ENCODE results near the gene DHFR. TPM values are rescaled to one million over a fixed set of nuclear protein-coding genes. Genes with fewer than 3 reads are reported as not detected.
A peak's percentile ranks its signal among the peaks of the same experiment; 100 is the strongest.
"Not testable (repeated sequence)": the region's sequence is repeated elsewhere in the genome, so short reads cannot be mapped to it uniquely, and the experiment has no call there.

Gene DHFR
- total RNA-seq, 4 donors from 2014 or later: 5.6 to 12.8 (median 11.5) TPM

DNA sequence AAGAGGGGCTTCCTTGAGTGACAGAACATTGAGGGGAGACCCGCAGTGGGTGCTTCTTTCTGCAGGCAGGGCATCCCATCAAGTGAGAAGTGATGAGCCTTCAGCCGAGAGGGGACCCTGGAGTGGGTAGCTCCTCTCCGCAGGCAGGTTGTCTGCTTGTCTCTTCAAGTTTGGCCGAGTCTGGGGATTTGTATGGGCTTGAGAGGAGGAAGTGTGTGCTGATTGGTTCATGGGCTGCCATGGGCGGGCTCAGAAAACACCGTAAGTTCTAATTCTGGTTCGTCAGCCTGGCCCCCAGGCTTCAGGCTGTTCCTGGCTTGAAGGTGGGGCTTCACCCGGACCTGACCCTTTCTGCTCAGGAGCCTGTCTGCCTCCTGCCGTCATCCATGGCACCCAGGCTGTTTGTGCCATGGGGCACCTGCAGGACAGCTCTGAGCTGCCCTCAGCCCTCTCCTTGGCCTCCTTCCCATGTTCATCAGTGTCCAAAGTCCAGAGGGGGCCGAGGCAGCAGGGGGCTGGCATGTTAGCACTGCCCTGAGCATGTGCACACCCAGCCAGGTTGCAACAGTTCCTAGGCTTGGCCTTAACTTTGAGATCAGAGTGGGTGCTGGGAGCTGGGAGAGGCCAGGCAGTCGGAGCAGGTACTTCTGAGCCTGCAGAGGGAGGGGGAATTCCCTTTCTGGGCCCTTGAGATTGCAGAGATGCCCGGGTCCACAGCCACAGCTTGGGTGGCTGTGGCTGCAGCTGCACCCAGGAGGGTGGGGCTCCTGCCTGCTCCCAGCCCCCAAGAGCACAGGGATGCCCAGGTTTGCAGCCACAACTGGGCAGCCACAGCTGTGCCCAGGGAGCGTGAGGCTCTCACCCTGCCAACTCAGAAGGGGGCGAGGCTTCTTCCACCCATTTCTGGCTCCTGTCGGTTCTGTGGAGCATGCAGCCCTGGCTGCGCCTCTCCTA is 13.5 kb upstream of the DHFR start:
- no peak overlapping the region for H3K27ac ChIP-seq
- H3K9me3 ChIP-seq: no peaks in the 10 kb centered on the region
- H3K4me1 ChIP-seq: peaks cover 0 to 8% of the 10 kb centered on the region in 2 donors
- WGBS, 2 donors: 84 to 86% methylated on average over 10 to 12 of the region's 16 CpGs
- TF ChIP-seq, protein P1, sequence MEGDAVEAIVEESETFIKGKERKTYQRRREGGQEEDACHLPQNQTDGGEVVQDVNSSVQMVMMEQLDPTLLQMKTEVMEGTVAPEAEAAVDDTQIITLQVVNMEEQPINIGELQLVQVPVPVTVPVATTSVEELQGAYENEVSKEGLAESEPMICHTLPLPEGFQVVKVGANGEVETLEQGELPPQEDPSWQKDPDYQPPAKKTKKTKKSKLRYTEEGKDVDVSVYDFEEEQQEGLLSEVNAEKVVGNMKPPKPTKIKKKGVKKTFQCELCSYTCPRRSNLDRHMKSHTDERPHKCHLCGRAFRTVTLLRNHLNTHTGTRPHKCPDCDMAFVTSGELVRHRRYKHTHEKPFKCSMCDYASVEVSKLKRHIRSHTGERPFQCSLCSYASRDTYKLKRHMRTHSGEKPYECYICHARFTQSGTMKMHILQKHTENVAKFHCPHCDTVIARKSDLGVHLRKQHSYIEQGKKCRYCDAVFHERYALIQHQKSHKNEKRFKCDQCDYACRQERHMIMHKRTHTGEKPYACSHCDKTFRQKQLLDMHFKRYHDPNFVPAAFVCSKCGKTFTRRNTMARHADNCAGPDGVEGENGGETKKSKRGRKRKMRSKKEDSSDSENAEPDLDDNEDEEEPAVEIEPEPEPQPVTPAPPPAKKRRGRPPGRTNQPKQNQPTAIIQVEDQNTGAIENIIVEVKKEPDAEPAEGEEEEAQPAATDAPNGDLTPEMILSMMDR (IDR thresholded peaks at IDR 0.05): no peak
- no peak for TF ChIP-seq POLR2A (IDR thresholded peaks at IDR 0.05)
- no peak overlapping the region for H3K4me3 ChIP-seq (replicated peaks in 1 of 3)
- intact Hi-C loops (cut with DNase I): no loop called here
- H3K36me3 ChIP-seq: peaks cover 0 to 9% of the 10 kb centered on the region in 2 donors
- no peaks in the 10 kb centered on the region for H3K27me3 ChIP-seq
- peak; percentile 80 to 92 for DNase-seq

GRCh38 chr5:80667384-80667783 is 12.6 kb upstream of the DHFR start:
- no peak for TF ChIP-seq POLR2A (IDR thresholded peaks at IDR 0.05)
- Histone ChIP-seq H3K27me3 (no peaks in the 10 kb centered on the region), H3K36me3 (peaks cover 0 to 6% of the 10 kb centered on the region in 2 donors), H3K9me3 (no peaks in the 10 kb centered on the region), H3K4me3 (replicated peaks in 1 of 3) (no peak overlapping the region), H3K27ac (no peak overlapping the region), H3K4me1 (peaks cover 0 to 8% of the 10 kb centered on the region in 2 donors)
- intact Hi-C loops (cut with DNase I): no loop called here
- WGBS, 2 donors: 74 to 89% methylated on average over 8 of the region's 8 CpGs
- no peak for DNase-seq

DNA sequence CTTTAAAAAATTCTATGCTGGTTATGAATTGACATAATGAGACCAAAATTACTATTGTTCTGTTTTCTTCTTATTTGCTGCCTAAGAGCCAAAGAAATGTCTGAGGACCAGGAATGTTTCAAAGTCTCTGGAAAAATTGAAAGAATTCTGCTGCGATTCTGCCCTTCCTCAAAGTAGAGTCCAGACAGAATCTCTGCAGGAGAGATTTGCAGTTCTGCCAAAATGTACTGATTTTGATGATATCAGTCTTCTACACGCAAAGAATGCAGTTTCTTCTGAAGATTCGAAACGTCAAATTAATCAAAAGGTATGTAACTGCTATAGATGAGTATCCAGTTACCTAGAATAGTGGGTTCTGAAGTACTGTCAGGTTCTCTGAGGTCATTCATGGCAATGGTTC is 10.3 kb upstream of the DHFR start:
- WGBS, 2 donors: 90 to 97% methylated on average over 4 of the region's 4 CpGs
- no peak for DNase-seq
- H3K4me3 ChIP-seq (replicated peaks in 1 of 3): no peak overlapping the region
- H3K36me3 ChIP-seq: peaks cover 0 to 7% of the 10 kb centered on the region in 2 donors
- TF ChIP-seq, protein P1 (IDR thresholded peaks at IDR 0.05): no peak
- TF ChIP-seq POLR2A (IDR thresholded peaks at IDR 0.05): no peak
- H3K27me3 ChIP-seq: no peaks in the 10 kb centered on the region
- H3K27ac ChIP-seq: no peak overlapping the region
- intact Hi-C loops (cut with DNase I): no loop called here
- H3K4me1 ChIP-seq: peaks cover 0 to 12% of the 10 kb centered on the region in 2 donors
- no peaks in the 10 kb centered on the region for H3K9me3 ChIP-seq

DNA sequence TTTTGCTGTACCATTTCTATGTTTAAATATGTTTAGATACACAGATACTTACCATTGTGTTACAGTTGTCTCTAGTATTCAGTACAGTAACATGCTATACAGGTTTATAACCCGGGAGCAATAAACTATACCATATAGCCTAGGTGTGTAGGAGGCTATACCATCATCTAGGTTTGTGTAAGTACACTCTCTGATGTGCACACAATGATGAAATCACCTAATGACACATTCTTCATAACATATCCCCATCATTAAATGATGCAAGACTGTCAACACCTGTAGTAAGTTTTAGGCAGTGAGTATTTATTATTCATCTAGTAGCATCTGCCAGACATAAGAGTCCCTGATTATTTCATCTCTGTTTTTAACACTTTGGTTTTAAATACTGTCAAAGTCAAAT is 7.3 kb upstream of the DHFR start:
- no peak for TF ChIP-seq POLR2A (IDR thresholded peaks at IDR 0.05)
- TF ChIP-seq, protein P1 (IDR thresholded peaks at IDR 0.05): no peak
- H3K4me3 ChIP-seq (replicated peaks in 1 of 3): no peak overlapping the region
- DNase-seq: no peak
- no peaks in the 10 kb centered on the region for H3K27me3 ChIP-seq
- no peak overlapping the region for H3K27ac ChIP-seq
- peaks cover 0 to 4% of the 10 kb centered on the region in 2 donors for H3K4me1 ChIP-seq
- intact Hi-C loops (cut with DNase I): no loop called here
- WGBS, 2 donors: 4 to 41% methylated on average over 1 of the region's 1 CpG
- peaks cover 0 to 25% of the 10 kb centered on the region in 2 donors for H3K36me3 ChIP-seq
- H3K9me3 ChIP-seq: no peaks in the 10 kb centered on the region

DNA sequence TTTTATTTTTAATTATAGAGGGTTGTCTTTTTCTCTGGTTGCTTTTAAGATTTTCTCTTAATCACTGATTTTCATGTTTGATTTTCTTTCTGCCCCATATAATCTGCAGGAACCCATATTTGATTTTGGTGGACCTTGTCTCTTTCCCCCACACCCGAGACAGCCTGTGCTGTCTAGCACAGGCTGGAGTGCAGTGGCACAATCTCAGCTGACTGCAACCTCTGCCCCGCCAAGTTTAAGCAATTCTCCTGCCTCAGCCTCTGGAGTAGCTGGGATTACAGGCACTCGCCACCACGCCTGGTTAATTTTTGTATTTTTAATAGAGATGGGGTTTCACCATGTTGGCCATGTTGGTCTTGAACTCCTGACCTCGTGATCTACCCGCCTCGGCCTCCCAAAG is 5.9 kb upstream of the DHFR start:
- H3K36me3 ChIP-seq: peaks cover 4 to 31% of the 10 kb centered on the region in 2 donors
- DNase-seq; H3K27ac ChIP-seq; H3K27me3 ChIP-seq; H3K4me1 ChIP-seq; H3K9me3 ChIP-seq; H3K4me3 ChIP-seq (replicated peaks in 1 of 3); intact Hi-C loops (cut with DNase I): not testable (repeated sequence)
- 81 to 86% methylated on average over 7 of the region's 7 CpGs for WGBS, 2 donors

- TF ChIP-seq, protein P1 (IDR thresholded peaks at IDR 0.05): no peak
- TF ChIP-seq POLR2A (IDR thresholded peaks at IDR 0.05): no peak
- Histone ChIP-seq H3K9me3 (no peaks in the 10 kb centered on the region), H3K4me1 (peaks cover 5 to 8% of the 10 kb centered on the region in 2 donors), H3K27me3 (no peaks in the 10 kb centered on the region), H3K36me3 (peaks cover 4 to 25% of the 10 kb centered on the region in 2 donors), H3K27ac (no peak overlapping the region), H3K4me3 (replicated peaks in 1 of 3) (no peak overlapping the region)
- intact Hi-C loops (cut with DNase I): loop anchor here (5.0 kb wide), 1 partner anchor 247 kb away; no protein-coding TSS in a partner anchor
- no peak for DNase-seq
- WGBS, 2 donors: 97 to 99% methylated on average over 5 of the region's 5 CpGs
Measured at GRCh38 chr5:80659106-80659505, 4.3 kb upstream of the DHFR start.

All from thyroid gland (tissue), 4 donors.